Measurements from ENCODE around the gene ENOX1. TPM values are rescaled to one million over a fixed set of nuclear protein-coding genes. Genes with fewer than 3 reads are reported as not detected.

Gene ENOX1
- total and polyA plus RNA-seq, 2 donors (not counting 3 experiments of a cell fraction or from before 2014, with no cell fraction given), result 0.17 to 0.97 TPM

DNA sequence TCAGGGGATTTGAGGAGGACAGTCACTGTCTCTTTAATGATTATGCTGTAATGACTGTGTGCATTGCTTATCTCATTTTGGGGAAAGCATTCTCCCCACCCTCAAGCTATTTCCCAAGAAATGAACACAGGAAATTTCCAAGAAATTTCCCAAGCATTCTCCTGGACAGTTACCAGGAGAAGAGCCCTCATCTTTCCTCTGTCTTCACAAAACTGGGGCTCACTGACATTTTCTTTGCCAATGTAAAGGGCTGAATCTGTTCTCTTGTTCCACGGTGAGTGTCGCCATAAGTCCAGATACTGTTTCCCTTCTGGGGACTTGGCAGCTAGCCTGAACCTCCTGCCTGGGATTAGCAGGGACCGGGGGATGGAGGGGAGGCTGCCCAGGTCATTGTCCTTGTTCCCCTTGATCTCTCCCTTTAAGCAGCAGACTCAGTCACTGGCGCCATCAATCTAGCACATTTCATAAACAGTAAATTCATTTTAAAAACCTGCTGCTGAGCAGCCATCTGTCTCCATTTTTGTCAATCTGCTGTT, 590.6 kb downstream of the ENOX1 start:
- FAIRE-seq (no peak), DNase-seq (ENCODE audit: low read depth, low spot score) (no peak)
- H3K4me2 ChIP-seq (ENCODE audit: insufficient read depth, low read length), result no peak overlapping the region
- no peak for TF ChIP-seq POLR2AphosphoS5 (IDR thresholded peaks at IDR 0.05; ENCODE audit: insufficient read depth, low read depth, low read length)
- TF ChIP-seq MAX (IDR thresholded peaks at IDR 0.05; ENCODE audit: insufficient read depth, insufficient read length), result no peak
- CTCF ChIA-PET, result interaction anchor here (0.9 kb wide), 2 partner anchors 11 to 609 kb away, joined by 3 to 4 read pairs; no protein-coding TSS in a partner anchor
- H4K20me1 ChIP-seq (replicated peaks; ENCODE audit: control insufficient read depth, extremely low read depth, insufficient read depth, low read length), result no peaks in the 10 kb centered on the region
- H2AFZ ChIP-seq (ENCODE audit: low read depth, low read length), result no peak overlapping the region
- no peak overlapping the region for H3K9ac ChIP-seq (replicated peaks; ENCODE audit: extremely low read depth, insufficient read depth, low read length)
- H3K9me3 ChIP-seq (replicated peaks; ENCODE audit: control insufficient read depth, insufficient read depth, low read length), result no peaks in the 10 kb centered on the region
- BruUV-seq (replicated peaks), result no TSS peak
- peaks cover 0 to 2% of the 10 kb centered on the region in 2 experiments for H3K27me3 ChIP-seq (ENCODE audit: control insufficient read depth in 2 of 2, insufficient read depth in 2 of 2, low read length in 2 of 2)
- intact Hi-C loops (cut with micrococcal nuclease) (no loop called here), dilution Hi-C loops (cut with MboI; ENCODE audit: extremely low pct_ligation_motif_present, low sequenced_read_pairs) (no loop called here)
- POLR2A ChIA-PET, result no interaction called here
- H3K9me1 ChIP-seq (replicated peaks; ENCODE audit: control insufficient read depth, extremely low read depth, insufficient read depth, low read length), result no peaks in the 10 kb centered on the region
- H3K4me3 ChIP-seq (replicated peaks in 1 of 3; ENCODE audit: insufficient read depth in 1 of 3, low read depth in 1 of 3, low read length in 3 of 3), result no peak overlapping the region
- H3K4me1 ChIP-seq (ENCODE audit: control insufficient read depth, extremely low read depth, insufficient read depth, low read length), result no peaks in the 10 kb centered on the region
- no peaks in the 10 kb centered on the region for H3K36me3 ChIP-seq (ENCODE audit: control insufficient read depth in 2 of 2, extremely low read depth in 1 of 2, insufficient read depth in 2 of 2, low read length in 2 of 2)
- H3K79me2 ChIP-seq (ENCODE audit: control insufficient read depth, insufficient read depth, low read length), result no peaks in the 10 kb centered on the region
- no peak overlapping the region for H3K27ac ChIP-seq (ENCODE audit: insufficient read depth, low read depth, low read length)

- H3K9ac ChIP-seq (replicated peaks; ENCODE audit: extremely low read depth, insufficient read depth, low read length), result no peak overlapping the region
- no peak for FAIRE-seq
- no TSS peak for BruUV-seq (replicated peaks)
Observed at GRCh38 chr13:43195551-43195950, 591.2 kb downstream of the ENOX1 start.

More at GRCh38 chr13:43195551-43195950, 591.2 kb downstream of the ENOX1 start:
- dilution Hi-C loops (cut with MboI; ENCODE audit: extremely low pct_ligation_motif_present, low sequenced_read_pairs), result no loop called here
- no peak overlapping the region for H2AFZ ChIP-seq (ENCODE audit: low read depth, low read length)
- no peaks in the 10 kb centered on the region for H3K9me3 ChIP-seq (replicated peaks; ENCODE audit: control insufficient read depth, insufficient read depth, low read length)
- H4K20me1 ChIP-seq (replicated peaks; ENCODE audit: control insufficient read depth, extremely low read depth, insufficient read depth, low read length), result no peaks in the 10 kb centered on the region
- no peak overlapping the region for H3K27ac ChIP-seq (ENCODE audit: insufficient read depth, low read depth, low read length)
- ChIA-PET POLR2A (no interaction called here), CTCF (interaction anchor here (0.9 kb wide), 2 partner anchors 11 to 609 kb away, joined by 3 to 4 read pairs; no protein-coding TSS in a partner anchor)
- intact Hi-C loops (cut with micrococcal nuclease), result no loop called here
- H3K4me3 ChIP-seq (replicated peaks in 1 of 3; ENCODE audit: insufficient read depth in 1 of 3, low read depth in 1 of 3, low read length in 3 of 3), result no peak overlapping the region
- H3K4me2 ChIP-seq (ENCODE audit: insufficient read depth, low read length), result no peak overlapping the region
- peaks cover 0 to 2% of the 10 kb centered on the region in 2 experiments for H3K27me3 ChIP-seq (ENCODE audit: control insufficient read depth in 2 of 2, insufficient read depth in 2 of 2, low read length in 2 of 2)
- peak; percentile 4 for DNase-seq (ENCODE audit: low read depth, low spot score)
- H3K4me1 ChIP-seq (ENCODE audit: control insufficient read depth, extremely low read depth, insufficient read depth, low read length), result no peaks in the 10 kb centered on the region
- H3K36me3 ChIP-seq (ENCODE audit: control insufficient read depth in 2 of 2, extremely low read depth in 1 of 2, insufficient read depth in 2 of 2, low read length in 2 of 2), result no peaks in the 10 kb centered on the region
- TF ChIP-seq EZH2 (IDR thresholded peaks at IDR 0.05; ENCODE audit: borderline replicate concordance, low read depth, low read length, severe bottlenecking) (no peak), FOS (IDR thresholded peaks at IDR 0.05; ENCODE audit: borderline replicate concordance, insufficient read depth, low read length) (no peak), JUN (IDR thresholded peaks at IDR 0.05; ENCODE audit: borderline replicate concordance, insufficient read depth, insufficient read length, low read depth) (no peak), GATA2 (IDR thresholded peaks at IDR 0.05; ENCODE audit: insufficient read depth, insufficient read length, low read depth, low read length) (no peak), MAX (IDR thresholded peaks at IDR 0.05; ENCODE audit: insufficient read depth, insufficient read length) (no peak), POLR2AphosphoS5 (IDR thresholded peaks at IDR 0.05; ENCODE audit: insufficient read depth, low read depth, low read length) (no peak), CTCF (IDR thresholded peaks at IDR 0.05; ENCODE audit: extremely low read depth in 1 of 2, insufficient read depth in 1 of 2, low read depth in 1 of 2, low read length in 2 of 2) (no peak), MYC (IDR thresholded peaks at IDR 0.05; ENCODE audit: low read depth, low read length) (no peak), POLR2A (IDR thresholded peaks at IDR 0.05; ENCODE audit: low read depth, low read length) (no peak)
- no peaks in the 10 kb centered on the region for H3K79me2 ChIP-seq (ENCODE audit: control insufficient read depth, insufficient read depth, low read length)
- no peaks in the 10 kb centered on the region for H3K9me1 ChIP-seq (replicated peaks; ENCODE audit: control insufficient read depth, extremely low read depth, insufficient read depth, low read length)
